WERI-Rb-1 (cell line): Measurements from ENCODE around the gene FOSL1.
A peak's percentile ranks its signal among the peaks of the same experiment; 100 is the strongest.

Experiments
- DNase-seq: peaks from one replicate; pipeline ENCODE4 v3.0.0-alpha.2; 2020
- H3K27ac ChIP-seq: fragments of 250-450 bp; sonication (Bioruptor Pico); 2 replicates; pipeline ENCODE4 v1.5.1; 2020; ENCODE audit warnings: mild to moderate bottlenecking, moderate library complexity
- H3K27me3 ChIP-seq: fragments of 250-450 bp; sonication (Bioruptor Pico); 2 replicates; pipeline ENCODE4 v1.5.1; 2021; ENCODE audit warnings: mild to moderate bottlenecking, low read depth, moderate library complexity; ENCODE audit not compliant: insufficient read depth, severe bottlenecking
- H3K36me3 ChIP-seq: fragments of 250-450 bp; sonication (Bioruptor Pico); 2 replicates; pipeline ENCODE4 v1.5.1; 2020; ENCODE audit warnings: mild to moderate bottlenecking, moderate library complexity
- H3K4me3 ChIP-seq: 2 replicates; pipeline ENCODE4 v1.5.1; 2011; ENCODE audit warnings: low read depth, mild to moderate bottlenecking, control low read depth, low read length
- H3K9me3 ChIP-seq: fragments of 250-450 bp; sonication (Bioruptor Pico); 2 replicates; pipeline ENCODE4 v1.5.1; 2021; ENCODE audit warnings: mild to moderate bottlenecking, moderate library complexity; ENCODE audit not compliant: severe bottlenecking
- CTCF ChIP-seq: IDR thresholded peaks from 2 replicates; pipeline ENCODE4 v1.5.1; 2011; ENCODE audit warnings: low read depth, mild to moderate bottlenecking, control low read depth, inconsistent platforms, low read length

FOSL1 gene

GRCh38 chr11:65898656-65899355 is 1.4 kb downstream of the FOSL1 start:
- H3K27ac ChIP-seq, result no peak overlapping the region
- no peak for TF ChIP-seq CTCF

GRCh38 chr11:65897020-65897471 is 3.1 kb downstream of the FOSL1 start:
- Histone ChIP-seq H3K27me3 (no peaks in the 10 kb centered on the region), H3K27ac (no peak overlapping the region), H3K36me3 (no peaks in the 10 kb centered on the region), H3K4me3 (no peak overlapping the region), H3K9me3 (no peaks in the 10 kb centered on the region)
- no peak for DNase-seq
- TF ChIP-seq CTCF, result no peak

More at GRCh38 chr11:65898656-65899355, 1.4 kb downstream of the FOSL1 start:
- no peak for DNase-seq
- H3K9me3 ChIP-seq, result no peaks in the 10 kb centered on the region
- no peaks in the 10 kb centered on the region for H3K27me3 ChIP-seq
- H3K36me3 ChIP-seq, result no peaks in the 10 kb centered on the region
- H3K4me3 ChIP-seq, result no peak overlapping the region

- Histone ChIP-seq H3K27ac (no peak overlapping the region), H3K36me3 (no peaks in the 10 kb centered on the region), H3K27me3 (no peaks in the 10 kb centered on the region), H3K4me3 (no peak overlapping the region), H3K9me3 (no peaks in the 10 kb centered on the region)
- no peak for DNase-seq
- no peak for TF ChIP-seq CTCF
Measured at GRCh38 chr11:65896034-65896999, 3.9 kb downstream of the FOSL1 start.

GRCh38 chr11:65895482-65895981 is 4.7 kb downstream of the FOSL1 start:
- no peak overlapping the region for H3K4me3 ChIP-seq
- DNase-seq, result no peak
- no peaks in the 10 kb centered on the region for H3K36me3 ChIP-seq
- no peaks in the 10 kb centered on the region for H3K27me3 ChIP-seq
- no peak for TF ChIP-seq CTCF
- no peaks in the 10 kb centered on the region for H3K9me3 ChIP-seq
- H3K27ac ChIP-seq, result no peak overlapping the region

GRCh38 chr11:65894034-65894591 is 6.1 kb downstream of the FOSL1 start:
- Histone ChIP-seq H3K4me3 (no peak overlapping the region; the same call in 1 of the 2 replicates), H3K36me3 (no peaks in the 10 kb centered on the region), H3K27ac (peak overlapping the region; percentile 66), H3K27me3 (no peaks in the 10 kb centered on the region), H3K9me3 (no peaks in the 10 kb centered on the region)
- TF ChIP-seq CTCF, result no peak
- no peak for DNase-seq
